HG03460 (cell line): ENCODE measurements around the gene TGIF2.
"Not testable (repeated sequence)": the region's sequence is repeated elsewhere in the genome, so short reads cannot be mapped to it uniquely, and the experiment has no call there.

ENCODE experiments used
- ATAC-seq: cut with Tn5 transposase; IDR thresholded peaks from one replicate; pipeline ENCODE4 v1.9.1; 2021; ENCODE audit not compliant: unreplicated experiment

TGIF2 gene

GRCh38 chr20:36546111-36546736, 27.2 kb upstream of the TGIF2 start:
- ATAC-seq, result no peak

GRCh38 chr20:36547186-36548005, 26.0 kb upstream of the TGIF2 start:
- no peak for ATAC-seq

- no peak for ATAC-seq
Observed at GRCh38 chr20:36548006-36548315, 25.4 kb upstream of the TGIF2 start.

GRCh38 chr20:36548704-36549627, 24.4 kb upstream of the TGIF2 start:
- no peak for ATAC-seq

GRCh38 chr20:36549628-36549941, 23.8 kb upstream of the TGIF2 start:
- no peak for ATAC-seq

- no peak for ATAC-seq
Observed at GRCh38 chr20:36549942-36550789, 23.2 kb upstream of the TGIF2 start.

- ATAC-seq, result no peak
Observed at GRCh38 chr20:36550790-36551299, 22.6 kb upstream of the TGIF2 start.

- no peak for ATAC-seq
Observed at GRCh38 chr20:36555248-36555647, 18.1 kb upstream of the TGIF2 start.

- ATAC-seq, result no peak
Observed at GRCh38 chr20:36562724-36563123, 10.7 kb upstream of the TGIF2 start.

GRCh38 chr20:36563374-36563773, 10.0 kb upstream of the TGIF2 start:
- no peak for ATAC-seq

- not testable (repeated sequence) for ATAC-seq
Observed at GRCh38 chr20:36564078-36564725, 9.2 kb upstream of the TGIF2 start.

GRCh38 chr20:36564726-36565121, 8.7 kb upstream of the TGIF2 start:
- ATAC-seq, result not testable (repeated sequence)

GRCh38 chr20:36565520-36565919, 7.9 kb upstream of the TGIF2 start:
- no peak for ATAC-seq

- ATAC-seq, result no peak
Observed at GRCh38 chr20:36569847-36570429, 3.5 kb upstream of the TGIF2 start.

GRCh38 chr20:36571564-36572504, 1.6 kb upstream of the TGIF2 start:
- no peak for ATAC-seq

- ATAC-seq, result peak; percentile 17
Observed at GRCh38 chr20:36572701-36573102, 695 bp upstream of the TGIF2 start.

GRCh38 chr20:36573798-36574365, 485 bp downstream of the TGIF2 start:
- no peak for ATAC-seq

GRCh38 chr20:36574366-36575135, 1.2 kb downstream of the TGIF2 start:
- ATAC-seq, result no peak
